GM12891 (cell line): Measurements from ENCODE around the gene IRF5.

Experiments
- PAX5 ChIP-seq: IDR thresholded peaks from 2 replicates; pipeline ENCODE4 v1.6.1; 2011; ENCODE audit warnings: low read length, moderate library complexity, mild to moderate bottlenecking; ENCODE audit not compliant: insufficient read depth, severe bottlenecking
- POLR2A ChIP-seq: IDR thresholded peaks from 2 replicates; pipeline ENCODE4 v1.6.1; 2011; ENCODE audit warnings: low read depth, low read length, control low read depth
- POLR2AphosphoS5 ChIP-seq: IDR thresholded peaks from 2 replicates; pipeline ENCODE4 v1.6.1; 2011; ENCODE audit warnings: low read depth, low read length, control low read depth
- TAF1 ChIP-seq: IDR thresholded peaks from 2 replicates; pipeline ENCODE4 v1.6.1; 2011; ENCODE audit warnings: low read depth, low read length, control low read depth

GRCh38 chr7:128954150-128954549 is 16.4 kb downstream of the IRF5 start:
- no peak for TF ChIP-seq POLR2A
- no peak for TF ChIP-seq TAF1
- no peak for TF ChIP-seq POLR2AphosphoS5
- TF ChIP-seq PAX5, result no peak
